Measurements from ENCODE around the gene INSM1.

Gene INSM1

GRCh38 chr20:20322912-20323311 is 45.0 kb upstream of the INSM1 start:
- no peak for TF ChIP-seq REST (IDR thresholded peaks at IDR 0.05; ENCODE audit: low read depth)

GRCh38 chr20:20327746-20328145 is 40.2 kb upstream of the INSM1 start:
- no peak for TF ChIP-seq CEBPB (IDR thresholded peaks at IDR 0.05)
- no peak for TF ChIP-seq TEAD4 (IDR thresholded peaks at IDR 0.05)
- no peak for TF ChIP-seq ZBTB7A (IDR thresholded peaks at IDR 0.05; ENCODE audit: low read depth)
- no peak for TF ChIP-seq REST (IDR thresholded peaks at IDR 0.05; ENCODE audit: low read depth)
- no peak for TF ChIP-seq RAD21 (IDR thresholded peaks at IDR 0.05; ENCODE audit: low read depth)
- no peak for TF ChIP-seq MAX (IDR thresholded peaks at IDR 0.05)
- no peak for TF ChIP-seq YY1 (IDR thresholded peaks at IDR 0.05; ENCODE audit: low read depth)
- no peak for TF ChIP-seq NFIC (IDR thresholded peaks at IDR 0.05)
- no peak for TF ChIP-seq TAF1 (IDR thresholded peaks at IDR 0.05; ENCODE audit: low read depth)
- TF ChIP-seq FOXM1 (IDR thresholded peaks at IDR 0.05; ENCODE audit: borderline replicate concordance, low read depth) = no peak
- TF ChIP-seq TCF12 (IDR thresholded peaks at IDR 0.05; ENCODE audit: low read depth) = no peak
- no peak for TF ChIP-seq USF1 (IDR thresholded peaks at IDR 0.05)
- no peak for TF ChIP-seq CREB1 (IDR thresholded peaks at IDR 0.05; ENCODE audit: low read depth)
- TF ChIP-seq EP300 (IDR thresholded peaks at IDR 0.05; ENCODE audit: borderline replicate concordance) = no peak
- no peak for TF ChIP-seq EGR1 (IDR thresholded peaks at IDR 0.05)

GRCh38 chr20:20329564-20329963 is 38.3 kb upstream of the INSM1 start:
- TF ChIP-seq TEAD4 (IDR thresholded peaks at IDR 0.05) = no peak
- TF ChIP-seq CEBPB (IDR thresholded peaks at IDR 0.05) = no peak
- no peak for TF ChIP-seq CREB1 (IDR thresholded peaks at IDR 0.05; ENCODE audit: low read depth)
- no peak for TF ChIP-seq REST (IDR thresholded peaks at IDR 0.05; ENCODE audit: low read depth)
- no peak for TF ChIP-seq YY1 (IDR thresholded peaks at IDR 0.05; ENCODE audit: low read depth)
- no peak for TF ChIP-seq RAD21 (IDR thresholded peaks at IDR 0.05; ENCODE audit: low read depth)
- TF ChIP-seq ZBTB7A (IDR thresholded peaks at IDR 0.05; ENCODE audit: low read depth) = no peak
- TF ChIP-seq TAF1 (IDR thresholded peaks at IDR 0.05; ENCODE audit: low read depth) = no peak
- no peak for TF ChIP-seq FOXM1 (IDR thresholded peaks at IDR 0.05; ENCODE audit: borderline replicate concordance, low read depth)
- no peak for TF ChIP-seq USF1 (IDR thresholded peaks at IDR 0.05)
- no peak for TF ChIP-seq NFIC (IDR thresholded peaks at IDR 0.05)
- TF ChIP-seq MAX (IDR thresholded peaks at IDR 0.05) = no peak
- TF ChIP-seq EP300 (IDR thresholded peaks at IDR 0.05; ENCODE audit: borderline replicate concordance) = no peak
- no peak for TF ChIP-seq EGR1 (IDR thresholded peaks at IDR 0.05)
- no peak for TF ChIP-seq TCF12 (IDR thresholded peaks at IDR 0.05; ENCODE audit: low read depth)

- TF ChIP-seq CEBPB (IDR thresholded peaks at IDR 0.05) (no peak), FOXM1 (IDR thresholded peaks at IDR 0.05; ENCODE audit: borderline replicate concordance, low read depth) (no peak), USF1 (IDR thresholded peaks at IDR 0.05) (no peak), YY1 (IDR thresholded peaks at IDR 0.05; ENCODE audit: low read depth) (no peak), REST (IDR thresholded peaks at IDR 0.05; ENCODE audit: low read depth) (no peak), ZBTB7A (IDR thresholded peaks at IDR 0.05; ENCODE audit: low read depth) (no peak), RAD21 (IDR thresholded peaks at IDR 0.05; ENCODE audit: low read depth) (no peak), TAF1 (IDR thresholded peaks at IDR 0.05; ENCODE audit: low read depth) (no peak), EP300 (IDR thresholded peaks at IDR 0.05; ENCODE audit: borderline replicate concordance) (no peak), NFIC (IDR thresholded peaks at IDR 0.05) (no peak), EGR1 (IDR thresholded peaks at IDR 0.05) (no peak), CREB1 (IDR thresholded peaks at IDR 0.05; ENCODE audit: low read depth) (no peak), MAX (IDR thresholded peaks at IDR 0.05) (no peak), TEAD4 (IDR thresholded peaks at IDR 0.05) (no peak), TCF12 (IDR thresholded peaks at IDR 0.05; ENCODE audit: low read depth) (no peak)
Observed at GRCh38 chr20:20331156-20331555, 36.7 kb upstream of the INSM1 start.

Measured in Ishikawa (cell line).